Right lobe of liver (tissue), 6 donors: ENCODE results near the gene ANKRD30A. TPM values are rescaled to one million over a fixed set of nuclear protein-coding genes. Genes with fewer than 3 reads are reported as not detected.

Source experiments
- ATAC-seq, 4 donors: fragments of 200-7000 bp; cut with Tn5 transposase; one replicate each; pipeline ENCODE4 v1.9.1; 2020; ENCODE audit warnings: mild to moderate bottlenecking in 4 of 4, moderate library complexity in 4 of 4
- DNase-seq, 3 donors: peaks; one replicate each; pipeline ENCODE4 v3.0.0-alpha.2; 2020
- H3K27ac ChIP-seq, 3 donors: fragments of 200-600 bp; one replicate each; pipeline ENCODE4 v1.8.0; 2022
- H3K27me3 ChIP-seq, 2 donors: fragments of 200-600 bp; one replicate each; pipeline ENCODE4 v1.8.0; 2022
- H3K36me3 ChIP-seq, 4 donors: fragments of 200-600 bp; sonication (generic) in 1 of 4; one replicate each; pipeline versions ENCODE4 v1.5.1 to v1.8.0; 2017 to 2022; ENCODE audit warnings: control low read depth in 1 of 4
- H3K4me1 ChIP-seq, 4 donors: fragments of 200-600 bp; sonication (generic) in 1 of 4; one replicate each; pipeline versions ENCODE4 v1.5.1 to v1.8.0; 2017 to 2022; ENCODE audit warnings: control low read depth in 1 of 4
- H3K4me3 ChIP-seq, 3 donors: fragments of 200-600 bp; one replicate each; pipeline ENCODE4 v1.8.0; 2022
- H3K9me3 ChIP-seq, 4 donors: fragments of 200-600 bp; sonication (generic) in 1 of 4; one replicate each; pipeline versions ENCODE4 v1.5.1 to v1.8.0; 2017 to 2022; ENCODE audit warnings: control low read depth in 1 of 4
- POLR2A ChIP-seq: fragments of 450-650 bp; IDR thresholded peaks from one replicate; pipeline ENCODE4 v1.6.1; 2017; ENCODE audit warnings: antibody characterized with exemption, mild to moderate bottlenecking
- WGBS: methylation state at CpG from one replicate; pipeline ENCODE4 v1.1.6; 2018; ENCODE audit warnings: low coverage, low lambda C conversion rate; ENCODE audit not compliant: insufficient coverage; ENCODE audit errors: missing lambda C conversion rate; 5-methylcytosine and 5-hydroxymethylcytosine counted together
- intact Hi-C, 2 donors: fragments of 100-400 bp; cut with DNase I; formaldehyde crosslinking; loops; one replicate each; pipeline versions ENCODE4 v1.11.2 to v1.14.1; 2022
- total RNA-seq, 6 experiments: library from RNA; depleted of rRNA in 2 of 6; stranded (reverse); fragments of >200 nt in 2 of 6; fragmentation: NEBNext Ultra II Directional in 3 of 6; extraction: Animal tissue kit (Norgen Biotek cat#: 25700) in 3 of 6; gene quantifications; one replicate each; pipeline versions ENCODE4 v1.1.0 to v1.2.4, GENCODE V29; 2016 to 2023
- TF ChIP-seq, protein P1 (sequence below), 4 donors: fragments of 200-600 bp in 3 of 4; fragments of 450-650 bp in 1 of 4; IDR thresholded peaks; one replicate each; pipeline versions ENCODE4 v1.5.1 to v1.8.0; 2016 to 2022; ENCODE audit warnings: antibody characterized with exemption in 4 of 4, mild to moderate bottlenecking in 2 of 4
- donor health status: DM: no; HTN: yes; CAD: no.
- donor health status: DM: no; HTN: no; CAD: no.
- donor health status: DM: no; HTN: no; CAD: no.
- donor health status: DM: no; HTN: yes; CAD: no.
- donor health status: DM: no; HTN: yes; CAD: no.

The ANKRD30A gene
- total RNA-seq, 6 experiments from 2014 or later, result not detected

DNA sequence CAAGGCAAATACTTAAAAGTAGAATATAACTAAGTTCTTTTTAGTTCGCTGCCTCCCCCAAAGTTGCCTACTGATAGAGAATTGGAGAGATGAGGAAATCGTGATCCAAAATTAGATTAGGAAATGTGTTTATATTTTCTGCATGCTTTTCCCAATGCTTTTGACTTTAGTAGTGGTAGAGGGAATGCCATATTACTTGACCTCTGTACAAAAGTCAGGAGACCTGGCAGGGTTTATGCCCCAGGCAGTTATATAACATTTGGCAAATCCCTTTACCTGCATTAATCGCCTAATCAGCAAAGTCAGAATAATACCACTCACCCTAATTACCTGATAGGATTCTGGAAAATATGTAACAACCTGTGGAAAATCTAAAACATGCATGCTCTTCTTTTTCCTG lies 142.9 kb downstream of the ANKRD30A start:
- intact Hi-C loops, result no loop called here
- WGBS, result 27% methylated on average over 3 of the region's 3 CpGs
- ATAC-seq (no peak), DNase-seq (no peak)
- no peaks in the 10 kb centered on the region for H3K9me3 ChIP-seq
- TF ChIP-seq POLR2A, result no peak
- TF ChIP-seq, protein P1, sequence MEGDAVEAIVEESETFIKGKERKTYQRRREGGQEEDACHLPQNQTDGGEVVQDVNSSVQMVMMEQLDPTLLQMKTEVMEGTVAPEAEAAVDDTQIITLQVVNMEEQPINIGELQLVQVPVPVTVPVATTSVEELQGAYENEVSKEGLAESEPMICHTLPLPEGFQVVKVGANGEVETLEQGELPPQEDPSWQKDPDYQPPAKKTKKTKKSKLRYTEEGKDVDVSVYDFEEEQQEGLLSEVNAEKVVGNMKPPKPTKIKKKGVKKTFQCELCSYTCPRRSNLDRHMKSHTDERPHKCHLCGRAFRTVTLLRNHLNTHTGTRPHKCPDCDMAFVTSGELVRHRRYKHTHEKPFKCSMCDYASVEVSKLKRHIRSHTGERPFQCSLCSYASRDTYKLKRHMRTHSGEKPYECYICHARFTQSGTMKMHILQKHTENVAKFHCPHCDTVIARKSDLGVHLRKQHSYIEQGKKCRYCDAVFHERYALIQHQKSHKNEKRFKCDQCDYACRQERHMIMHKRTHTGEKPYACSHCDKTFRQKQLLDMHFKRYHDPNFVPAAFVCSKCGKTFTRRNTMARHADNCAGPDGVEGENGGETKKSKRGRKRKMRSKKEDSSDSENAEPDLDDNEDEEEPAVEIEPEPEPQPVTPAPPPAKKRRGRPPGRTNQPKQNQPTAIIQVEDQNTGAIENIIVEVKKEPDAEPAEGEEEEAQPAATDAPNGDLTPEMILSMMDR (IDR thresholded peaks at IDR 0.05), result no peak
- H3K27me3 ChIP-seq, result no peaks in the 10 kb centered on the region
- no peak overlapping the region for H3K27ac ChIP-seq
- H3K4me1 ChIP-seq, result no peaks in the 10 kb centered on the region
- no peak overlapping the region for H3K4me3 ChIP-seq
- no peaks in the 10 kb centered on the region for H3K36me3 ChIP-seq

DNA sequence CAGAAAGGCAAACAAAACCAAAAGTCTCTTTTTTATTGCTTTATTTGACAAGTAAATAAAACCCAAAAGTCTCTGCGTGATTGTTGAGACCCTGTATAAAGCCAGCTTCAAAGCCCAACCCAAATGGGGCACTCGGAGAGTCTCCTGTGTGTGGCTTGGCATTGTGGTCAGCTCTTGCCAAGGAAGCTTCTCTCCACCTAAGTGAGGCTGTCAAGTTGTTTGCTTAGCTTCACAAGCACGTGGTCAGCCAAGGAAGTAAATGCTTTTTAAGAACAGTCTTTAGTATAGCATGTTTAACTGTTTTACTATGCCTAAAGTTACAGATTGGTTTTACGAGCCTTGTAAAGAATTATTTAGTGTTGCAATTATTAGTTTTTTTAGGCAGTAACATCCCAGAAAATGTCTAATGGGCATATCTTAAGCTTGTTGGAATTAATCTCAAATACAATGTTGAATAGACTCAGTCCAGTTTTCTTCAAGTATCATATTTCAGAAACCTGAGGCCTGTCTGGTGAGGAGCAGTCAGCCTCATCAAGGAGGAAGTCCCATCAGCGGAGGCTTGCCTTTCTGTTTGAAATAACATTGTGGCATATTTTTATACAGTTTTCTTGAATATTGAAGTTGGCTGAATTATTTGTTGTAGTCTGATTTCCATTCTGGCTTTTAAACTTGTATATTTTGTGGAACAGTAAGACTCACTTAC lies 144.3 kb downstream of the ANKRD30A start:
- H3K27ac ChIP-seq, result no peak overlapping the region
- ATAC-seq, result no peak
- 38% methylated on average over 5 of the region's 5 CpGs for WGBS
- no peaks in the 10 kb centered on the region for H3K36me3 ChIP-seq
- TF ChIP-seq, protein P1 (IDR thresholded peaks at IDR 0.05), result no peak
- TF ChIP-seq POLR2A, result no peak
- no peak for DNase-seq
- intact Hi-C loops, result no loop called here
- no peaks in the 10 kb centered on the region for H3K9me3 ChIP-seq
- H3K27me3 ChIP-seq, result no peaks in the 10 kb centered on the region
- no peaks in the 10 kb centered on the region for H3K4me1 ChIP-seq
- no peak overlapping the region for H3K4me3 ChIP-seq

DNA sequence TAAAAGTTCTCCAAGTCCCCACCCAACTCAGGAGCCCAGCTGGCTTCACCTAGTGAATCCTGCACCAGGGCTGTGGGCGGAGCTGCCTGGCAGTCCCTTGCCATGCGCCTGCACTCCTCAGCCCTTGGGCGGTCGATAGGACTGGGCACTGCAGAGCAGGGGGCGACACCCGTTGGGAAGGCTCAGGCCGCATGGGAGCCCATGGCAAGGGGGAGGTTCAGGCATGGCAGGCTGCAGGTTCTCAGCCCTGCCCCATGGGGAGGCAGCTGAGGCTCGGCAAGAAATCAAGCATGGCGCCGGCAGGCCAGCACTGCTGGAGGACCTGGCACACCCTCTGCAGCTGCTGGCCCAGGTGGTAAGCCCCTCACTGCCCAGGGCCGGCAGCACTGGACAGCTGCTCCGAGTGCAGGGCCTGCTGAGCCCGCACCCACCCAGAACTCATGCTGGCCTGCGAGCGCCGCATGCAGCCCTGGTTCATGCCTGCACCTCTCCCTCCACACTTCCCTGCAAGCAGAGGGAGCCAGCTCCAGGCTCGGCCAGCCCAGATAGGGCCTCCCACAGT lies 149.9 kb downstream of the ANKRD30A start:
- TF ChIP-seq POLR2A, result no peak
- TF ChIP-seq, protein P1 (IDR thresholded peaks at IDR 0.05), result no peak
- Histone ChIP-seq H3K27ac (no peak overlapping the region), H3K9me3 (no peaks in the 10 kb centered on the region), H3K4me1 (no peaks in the 10 kb centered on the region), H3K4me3 (no peak overlapping the region), H3K36me3 (no peaks in the 10 kb centered on the region), H3K27me3 (no peaks in the 10 kb centered on the region)
- intact Hi-C loops, result no loop called here
- 60% methylated on average over 2 of the region's 17 CpGs for WGBS
- ATAC-seq (peak in 1 of 4 donors; percentile 28), DNase-seq (no peak)

DNA sequence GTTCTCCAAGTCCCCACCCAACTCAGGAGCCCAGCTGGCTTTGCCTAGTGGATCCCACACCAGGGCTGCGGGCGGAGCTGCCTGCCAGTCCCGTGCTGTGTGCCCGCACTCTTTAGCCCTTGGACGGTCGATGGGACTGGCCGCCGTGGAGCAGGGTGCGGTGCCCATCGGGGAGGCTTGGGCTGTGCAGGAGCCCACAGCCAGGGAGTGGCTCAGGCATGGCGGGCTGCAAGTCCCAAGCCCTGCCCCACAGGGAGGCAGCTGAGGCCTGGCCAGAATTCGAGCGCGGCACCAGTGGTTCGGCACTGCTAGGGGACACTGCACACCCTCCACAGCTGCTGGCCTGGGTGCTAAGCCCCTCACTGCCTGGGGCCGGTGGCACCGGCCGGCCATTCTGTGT lies 159.7 kb downstream of the ANKRD30A start:
- H3K27me3 ChIP-seq, result no peaks in the 10 kb centered on the region
- no peaks in the 10 kb centered on the region for H3K9me3 ChIP-seq
- H3K27ac ChIP-seq, result no peak overlapping the region
- intact Hi-C loops, result no loop called here
- no CpG with 5 or more reads among the region's 18 CpGs for WGBS
- DNase-seq (no peak), ATAC-seq (peak in 1 of 4 donors; percentile 40)
- no peak overlapping the region for H3K4me3 ChIP-seq
- TF ChIP-seq POLR2A, result no peak
- TF ChIP-seq, protein P1 (IDR thresholded peaks at IDR 0.05), result no peak
- no peaks in the 10 kb centered on the region for H3K36me3 ChIP-seq
- no peaks in the 10 kb centered on the region for H3K4me1 ChIP-seq
